Tibial nerve (tissue), 4 donors: ENCODE measurements around the gene CIDEA.

Experiments
- CTCF ChIP-seq, 5 experiments: fragments of 200-600 bp in 3 of 5; fragments of 450-650 bp in 2 of 5; sonication (generic) in 3 of 5; IDR thresholded peaks; one replicate each; pipeline ENCODE4 v1.5.1; 2016 to 2019; ENCODE audit warnings: antibody characterized with exemption in 5 of 5, mild to moderate bottlenecking in 3 of 5, moderate library complexity in 2 of 5
- EP300 ChIP-seq, 2 donors: sonication (generic); formaldehyde crosslinking; IDR thresholded peaks; one replicate each; pipeline ENCODE4 v1.6.1; 2017; ENCODE audit warnings: antibody characterized with exemption in 2 of 2, mild to moderate bottlenecking in 1 of 2

- TF ChIP-seq CTCF (IDR thresholded peaks at IDR 0.05) (no peak), EP300 (IDR thresholded peaks at IDR 0.05) (no peak)
Observed at GRCh38 chr18:12257996-12258718, 4.0 kb downstream of the CIDEA start.
